ENCODE measurements around the gene DDX28.
"Not testable (repeated sequence)": the region's sequence is repeated elsewhere in the genome, so short reads cannot be mapped to it uniquely, and the experiment has no call there.

DDX28 gene

DNA sequence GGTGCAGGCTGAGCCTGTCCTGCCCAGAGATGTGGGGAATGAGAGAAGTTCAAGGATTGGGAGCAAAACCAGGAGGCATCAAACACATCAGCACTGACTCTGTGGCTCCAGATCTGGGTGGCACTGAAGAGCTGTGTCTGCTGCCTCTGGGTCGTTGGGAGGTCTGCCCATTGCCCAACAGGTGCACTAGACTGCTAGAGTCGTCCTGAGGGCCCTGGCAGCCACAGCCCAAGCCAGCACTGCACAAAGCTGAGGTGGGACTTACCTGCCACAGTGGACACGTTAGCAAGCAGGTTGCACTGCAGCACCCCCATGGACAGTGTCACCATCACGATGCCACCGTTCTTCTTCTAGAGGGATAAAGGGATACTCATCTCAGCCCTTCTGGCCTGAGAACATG is 46.0 kb downstream of the DDX28 start:
- H3K9me3 ChIP-seq (ENCODE audit: insufficient read depth, low read depth, low read length), result no peaks in the 10 kb centered on the region
- H3K79me2 ChIP-seq (ENCODE audit: insufficient read depth, low read length), result no peaks in the 10 kb centered on the region
- H3K27me3 ChIP-seq (ENCODE audit: insufficient read depth, low read length, poor library complexity, severe bottlenecking), result no peaks in the 10 kb centered on the region
- no peak overlapping the region for H3K4me2 ChIP-seq (ENCODE audit: low read depth, low read length, poor library complexity, severe bottlenecking)
- H4K20me1 ChIP-seq (ENCODE audit: insufficient read depth, low read length, poor library complexity, severe bottlenecking), result no peaks in the 10 kb centered on the region
- no peak overlapping the region for H3K9ac ChIP-seq (ENCODE audit: low read depth, low read length, poor library complexity, severe bottlenecking)
- no peaks in the 10 kb centered on the region for H3K4me1 ChIP-seq (ENCODE audit: insufficient read depth, low read length, poor library complexity, severe bottlenecking)
- H2AFZ ChIP-seq (ENCODE audit: low read length), result no peak overlapping the region
- no peaks in the 10 kb centered on the region for H3K9me2 ChIP-seq (replicated peaks; ENCODE audit: low read depth, low read length)
- H3F3A ChIP-seq (ENCODE audit: low read depth), result no peaks in the 10 kb centered on the region
- H3K4me3 ChIP-seq (ENCODE audit: low read length, poor library complexity, severe bottlenecking), result no peak overlapping the region
- TF ChIP-seq EZH2phosphoT487 (IDR thresholded peaks at IDR 0.05; ENCODE audit: borderline replicate concordance), result no peak
- TF ChIP-seq, protein P1, sequence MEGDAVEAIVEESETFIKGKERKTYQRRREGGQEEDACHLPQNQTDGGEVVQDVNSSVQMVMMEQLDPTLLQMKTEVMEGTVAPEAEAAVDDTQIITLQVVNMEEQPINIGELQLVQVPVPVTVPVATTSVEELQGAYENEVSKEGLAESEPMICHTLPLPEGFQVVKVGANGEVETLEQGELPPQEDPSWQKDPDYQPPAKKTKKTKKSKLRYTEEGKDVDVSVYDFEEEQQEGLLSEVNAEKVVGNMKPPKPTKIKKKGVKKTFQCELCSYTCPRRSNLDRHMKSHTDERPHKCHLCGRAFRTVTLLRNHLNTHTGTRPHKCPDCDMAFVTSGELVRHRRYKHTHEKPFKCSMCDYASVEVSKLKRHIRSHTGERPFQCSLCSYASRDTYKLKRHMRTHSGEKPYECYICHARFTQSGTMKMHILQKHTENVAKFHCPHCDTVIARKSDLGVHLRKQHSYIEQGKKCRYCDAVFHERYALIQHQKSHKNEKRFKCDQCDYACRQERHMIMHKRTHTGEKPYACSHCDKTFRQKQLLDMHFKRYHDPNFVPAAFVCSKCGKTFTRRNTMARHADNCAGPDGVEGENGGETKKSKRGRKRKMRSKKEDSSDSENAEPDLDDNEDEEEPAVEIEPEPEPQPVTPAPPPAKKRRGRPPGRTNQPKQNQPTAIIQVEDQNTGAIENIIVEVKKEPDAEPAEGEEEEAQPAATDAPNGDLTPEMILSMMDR (conservative IDR thresholded peaks at IDR 0.05; ENCODE audit: low read length), result no peak
- no peaks in the 10 kb centered on the region for H3K36me3 ChIP-seq (ENCODE audit: insufficient read depth, low read length)

DNA sequence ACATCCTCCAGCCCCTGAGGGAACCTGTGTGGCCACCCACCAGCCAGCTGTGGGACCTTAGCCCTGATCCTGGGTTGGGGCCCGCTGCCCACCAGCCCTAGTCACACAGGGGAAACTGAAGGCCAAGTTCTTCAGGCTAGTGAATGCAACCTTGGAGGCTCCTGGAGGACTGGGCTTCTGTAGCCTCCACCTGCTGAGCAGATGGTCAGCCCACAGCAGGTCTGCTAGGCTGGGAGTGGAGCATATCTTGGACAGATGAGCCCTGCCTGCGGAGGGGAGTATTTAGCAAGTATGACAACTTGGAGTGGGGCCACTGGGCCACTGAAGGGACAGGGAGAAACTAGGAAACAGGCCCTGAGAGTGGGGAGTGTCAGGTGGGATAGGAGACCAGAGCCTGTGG is 46.8 kb downstream of the DDX28 start:
- Histone ChIP-seq H3K4me2 (ENCODE audit: low read depth, low read length, poor library complexity, severe bottlenecking) (no peak overlapping the region), H3K36me3 (ENCODE audit: insufficient read depth, low read length) (no peaks in the 10 kb centered on the region), H3K9me3 (ENCODE audit: insufficient read depth, low read depth, low read length) (no peaks in the 10 kb centered on the region), H3F3A (ENCODE audit: low read depth) (no peaks in the 10 kb centered on the region), H3K9ac (ENCODE audit: low read depth, low read length, poor library complexity, severe bottlenecking) (no peak overlapping the region), H4K20me1 (ENCODE audit: insufficient read depth, low read length, poor library complexity, severe bottlenecking) (no peaks in the 10 kb centered on the region), H3K27me3 (ENCODE audit: insufficient read depth, low read length, poor library complexity, severe bottlenecking) (no peaks in the 10 kb centered on the region), H3K4me1 (ENCODE audit: insufficient read depth, low read length, poor library complexity, severe bottlenecking) (no peaks in the 10 kb centered on the region), H3K79me2 (ENCODE audit: insufficient read depth, low read length) (no peaks in the 10 kb centered on the region), H3K9me2 (replicated peaks; ENCODE audit: low read depth, low read length) (no peaks in the 10 kb centered on the region), H2AFZ (ENCODE audit: low read length) (no peak overlapping the region), H3K4me3 (ENCODE audit: low read length, poor library complexity, severe bottlenecking) (no peak overlapping the region)
- TF ChIP-seq EZH2phosphoT487 (IDR thresholded peaks at IDR 0.05; ENCODE audit: borderline replicate concordance), result no peak
- TF ChIP-seq, protein P1 (conservative IDR thresholded peaks at IDR 0.05; ENCODE audit: low read length), result no peak

DNA sequence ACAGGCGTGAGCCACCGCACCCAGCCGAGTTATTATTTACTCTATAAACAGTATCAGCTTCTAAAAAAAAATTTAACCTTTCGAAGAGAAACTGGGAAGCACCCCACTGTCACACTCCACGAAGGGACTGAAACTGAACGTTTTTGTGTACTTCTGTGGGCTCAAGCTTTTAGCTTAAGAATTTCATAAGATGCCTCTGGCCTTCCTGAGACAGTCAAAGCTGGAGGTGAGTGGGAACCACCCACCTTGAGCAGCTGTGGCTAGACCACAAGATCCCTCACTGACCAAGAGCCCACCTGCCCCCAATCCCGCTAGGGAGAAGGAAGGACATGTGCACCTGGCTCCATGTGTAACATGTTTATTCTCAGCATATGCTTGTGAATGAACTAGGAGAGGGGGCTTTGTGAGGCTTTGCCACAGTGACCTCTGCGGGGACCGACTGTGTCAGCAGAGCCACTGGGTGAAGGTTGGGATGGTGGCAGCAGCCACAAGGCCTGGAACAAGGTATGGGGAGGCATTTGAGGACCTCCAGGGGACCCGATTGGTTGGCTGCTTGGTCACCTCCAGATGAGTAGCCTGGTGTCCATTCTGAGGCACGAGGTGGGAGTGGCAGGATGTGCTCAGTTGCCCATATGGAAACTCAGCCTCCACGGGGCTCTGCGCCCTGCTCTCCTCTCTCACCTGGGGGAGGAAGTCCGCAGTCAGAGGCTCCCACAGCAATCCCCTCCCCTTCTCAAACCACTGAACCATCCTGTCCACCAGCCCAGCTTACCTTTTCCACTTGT is 47.5 kb downstream of the DDX28 start:
- no peak overlapping the region for H3K9ac ChIP-seq (ENCODE audit: low read depth, low read length, poor library complexity, severe bottlenecking)
- no peak overlapping the region for H3K4me3 ChIP-seq (ENCODE audit: low read length, poor library complexity, severe bottlenecking)
- no peaks in the 10 kb centered on the region for H3K9me3 ChIP-seq (ENCODE audit: insufficient read depth, low read depth, low read length)
- TF ChIP-seq, protein P1 (conservative IDR thresholded peaks at IDR 0.05; ENCODE audit: low read length), result no peak
- TF ChIP-seq EZH2phosphoT487 (IDR thresholded peaks at IDR 0.05; ENCODE audit: borderline replicate concordance), result no peak
- no peak overlapping the region for H3K4me2 ChIP-seq (ENCODE audit: low read depth, low read length, poor library complexity, severe bottlenecking)
- no peaks in the 10 kb centered on the region for H4K20me1 ChIP-seq (ENCODE audit: insufficient read depth, low read length, poor library complexity, severe bottlenecking)
- no peaks in the 10 kb centered on the region for H3K79me2 ChIP-seq (ENCODE audit: insufficient read depth, low read length)
- H3K4me1 ChIP-seq (ENCODE audit: insufficient read depth, low read length, poor library complexity, severe bottlenecking), result no peaks in the 10 kb centered on the region
- H3K9me2 ChIP-seq (replicated peaks; ENCODE audit: low read depth, low read length), result no peaks in the 10 kb centered on the region
- no peak overlapping the region for H2AFZ ChIP-seq (ENCODE audit: low read length)
- H3K27me3 ChIP-seq (ENCODE audit: insufficient read depth, low read length, poor library complexity, severe bottlenecking), result no peaks in the 10 kb centered on the region
- H3K36me3 ChIP-seq (ENCODE audit: insufficient read depth, low read length), result no peaks in the 10 kb centered on the region
- no peaks in the 10 kb centered on the region; the same call in 1 of the 2 replicates for H3F3A ChIP-seq (ENCODE audit: low read depth)

DNA sequence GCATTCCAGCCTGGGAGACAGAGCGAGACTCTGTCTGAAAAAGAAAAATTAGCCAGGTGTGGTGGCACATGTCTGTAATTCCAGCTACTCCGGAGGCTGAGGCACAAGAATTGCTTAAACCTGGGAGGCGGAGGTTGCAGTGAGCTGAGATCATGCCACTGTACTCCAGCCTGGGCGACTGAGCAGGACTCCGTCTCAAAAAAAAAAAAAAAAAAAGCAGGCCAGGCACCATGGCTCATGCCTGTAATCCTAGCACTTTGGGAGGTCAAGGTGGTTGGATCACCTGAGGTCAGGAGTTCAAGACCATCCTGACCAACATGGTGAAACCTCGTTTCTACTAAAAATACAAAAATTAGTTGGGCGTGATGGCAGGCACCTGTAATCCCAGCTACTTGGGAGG is 50.7 kb downstream of the DDX28 start:
- H3K9ac ChIP-seq (ENCODE audit: low read depth, low read length, poor library complexity, severe bottlenecking); H3K9me3 ChIP-seq (ENCODE audit: insufficient read depth, low read depth, low read length); H3K27me3 ChIP-seq (ENCODE audit: insufficient read depth, low read length, poor library complexity, severe bottlenecking); H3K4me2 ChIP-seq (ENCODE audit: low read depth, low read length, poor library complexity, severe bottlenecking); H3K4me3 ChIP-seq (ENCODE audit: low read length, poor library complexity, severe bottlenecking); H3K9me2 ChIP-seq (replicated peaks; ENCODE audit: low read depth, low read length); H2AFZ ChIP-seq (ENCODE audit: low read length); H3K79me2 ChIP-seq (ENCODE audit: insufficient read depth, low read length); H4K20me1 ChIP-seq (ENCODE audit: insufficient read depth, low read length, poor library complexity, severe bottlenecking); H3K36me3 ChIP-seq (ENCODE audit: insufficient read depth, low read length); H3F3A ChIP-seq (ENCODE audit: low read depth): not testable (repeated sequence)
- H3K4me1 ChIP-seq (ENCODE audit: insufficient read depth, low read length, poor library complexity, severe bottlenecking), result peaks cover 14% of the 10 kb centered on the region

All from Loucy (cell line).